Subcutaneous adipose tissue (tissue), 4 donors: ENCODE data around the gene PLA2G4E. TPM values are rescaled to one million over a fixed set of nuclear protein-coding genes. Genes with fewer than 3 reads are reported as not detected.

Source experiments
- total RNA-seq, 4 donors: library from RNA; depleted of rRNA; stranded (reverse); fragments of >200 nt; gene quantifications; one replicate each; pipeline ENCODE4 v1.1.0, GENCODE V29; 2016
- TF ChIP-seq, protein P1 (sequence below): fragments of 450-650 bp; IDR thresholded peaks from one replicate; pipeline ENCODE4 v1.5.1; 2016; ENCODE audit warnings: low read depth, mild to moderate bottlenecking, control low read depth, antibody characterized with exemption, moderate library complexity

The PLA2G4E gene
- total RNA-seq, 4 donors from 2014 or later: not detected

GRCh38 chr15:42050484-42051255 is 29.8 kb upstream of the PLA2G4E start:
- TF ChIP-seq, protein P1, sequence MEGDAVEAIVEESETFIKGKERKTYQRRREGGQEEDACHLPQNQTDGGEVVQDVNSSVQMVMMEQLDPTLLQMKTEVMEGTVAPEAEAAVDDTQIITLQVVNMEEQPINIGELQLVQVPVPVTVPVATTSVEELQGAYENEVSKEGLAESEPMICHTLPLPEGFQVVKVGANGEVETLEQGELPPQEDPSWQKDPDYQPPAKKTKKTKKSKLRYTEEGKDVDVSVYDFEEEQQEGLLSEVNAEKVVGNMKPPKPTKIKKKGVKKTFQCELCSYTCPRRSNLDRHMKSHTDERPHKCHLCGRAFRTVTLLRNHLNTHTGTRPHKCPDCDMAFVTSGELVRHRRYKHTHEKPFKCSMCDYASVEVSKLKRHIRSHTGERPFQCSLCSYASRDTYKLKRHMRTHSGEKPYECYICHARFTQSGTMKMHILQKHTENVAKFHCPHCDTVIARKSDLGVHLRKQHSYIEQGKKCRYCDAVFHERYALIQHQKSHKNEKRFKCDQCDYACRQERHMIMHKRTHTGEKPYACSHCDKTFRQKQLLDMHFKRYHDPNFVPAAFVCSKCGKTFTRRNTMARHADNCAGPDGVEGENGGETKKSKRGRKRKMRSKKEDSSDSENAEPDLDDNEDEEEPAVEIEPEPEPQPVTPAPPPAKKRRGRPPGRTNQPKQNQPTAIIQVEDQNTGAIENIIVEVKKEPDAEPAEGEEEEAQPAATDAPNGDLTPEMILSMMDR: no peak

- TF ChIP-seq, protein P1: no peak
These were observed 28.0 kb upstream of the PLA2G4E start for GRCh38 chr15:42048821-42049200.

- TF ChIP-seq, protein P1: no peak
These were observed 27.4 kb upstream of the PLA2G4E start for GRCh38 chr15:42048080-42048820.

DNA sequence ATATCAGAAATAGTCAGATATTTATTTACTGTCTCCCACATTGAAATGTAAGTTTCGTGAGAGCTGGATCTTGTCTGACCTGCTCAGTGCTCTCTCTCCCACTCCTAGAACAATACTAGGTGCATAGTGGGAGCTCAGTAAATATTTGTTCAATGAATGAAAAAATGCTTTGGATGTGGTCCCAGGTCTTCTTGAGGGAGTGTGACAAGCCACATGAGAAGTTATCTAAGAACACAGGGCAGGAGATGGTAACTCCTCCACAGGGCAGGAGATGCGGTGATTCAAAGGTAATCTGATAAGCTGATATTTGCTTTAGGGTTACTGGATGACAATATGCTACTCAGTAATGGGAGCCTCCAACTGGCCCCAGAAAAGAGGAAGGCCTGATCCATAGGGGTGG is 25.8 kb upstream of the PLA2G4E start:
- TF ChIP-seq, protein P1: no peak

DNA sequence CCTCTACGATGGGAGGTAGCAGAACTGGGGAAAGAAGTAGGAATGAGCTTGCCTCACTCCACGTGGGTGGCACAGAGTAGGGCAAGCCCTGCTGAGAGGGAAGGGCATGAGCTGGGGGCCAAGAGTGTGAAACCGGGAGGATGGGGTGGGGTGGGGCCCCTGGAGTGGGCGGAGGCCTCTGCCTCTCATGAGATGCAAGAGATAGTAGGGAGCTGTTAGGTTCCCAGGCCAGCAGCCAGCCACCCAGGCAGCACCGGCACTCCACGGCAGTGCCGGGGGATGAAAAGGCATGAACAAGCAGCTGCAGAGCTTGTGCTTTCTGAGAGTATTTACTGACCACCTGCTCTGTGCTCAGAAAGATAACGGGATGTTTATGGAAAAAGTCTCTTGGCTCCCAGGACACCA is 24.4 kb upstream of the PLA2G4E start:
- TF ChIP-seq, protein P1: no peak

DNA sequence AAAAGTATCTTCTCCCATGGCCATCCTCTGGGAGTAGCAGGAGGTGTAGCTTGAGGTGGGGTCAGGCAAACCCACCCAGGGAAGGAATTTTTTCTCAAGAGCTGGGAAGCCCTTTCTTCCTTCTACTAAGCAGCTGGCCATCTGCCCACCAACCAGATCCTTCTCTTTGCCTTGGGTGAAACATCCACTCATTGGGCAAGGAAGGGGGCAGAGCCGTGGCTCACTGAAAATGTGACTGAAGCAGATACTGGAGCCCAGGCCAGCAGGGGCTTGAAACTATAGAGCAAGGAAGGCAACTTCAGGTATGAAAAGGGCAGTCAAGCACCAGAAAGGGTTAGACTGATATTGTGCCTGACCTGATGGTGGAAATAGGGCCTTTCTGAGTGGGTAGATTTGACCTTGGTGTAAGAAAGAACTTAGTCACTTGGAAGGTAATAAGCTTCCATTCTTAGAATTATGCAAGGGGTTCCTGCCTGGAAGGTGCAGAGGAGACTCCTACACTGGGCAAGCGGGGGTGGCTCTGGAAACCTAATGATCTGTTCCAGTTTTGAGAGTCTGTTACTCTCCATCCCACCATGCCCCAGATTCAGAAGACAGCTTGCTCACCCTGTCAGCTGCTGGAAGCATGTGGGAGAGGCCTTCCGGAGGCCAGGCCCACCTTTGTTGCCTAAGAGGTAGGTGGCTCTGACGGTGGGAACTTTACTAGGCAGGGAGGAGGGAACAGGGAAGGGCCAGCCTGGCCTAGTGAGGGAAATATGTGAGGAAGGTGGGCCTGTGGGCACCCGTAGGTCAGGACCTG is 22.0 kb upstream of the PLA2G4E start:
- TF ChIP-seq, protein P1: no peak

DNA sequence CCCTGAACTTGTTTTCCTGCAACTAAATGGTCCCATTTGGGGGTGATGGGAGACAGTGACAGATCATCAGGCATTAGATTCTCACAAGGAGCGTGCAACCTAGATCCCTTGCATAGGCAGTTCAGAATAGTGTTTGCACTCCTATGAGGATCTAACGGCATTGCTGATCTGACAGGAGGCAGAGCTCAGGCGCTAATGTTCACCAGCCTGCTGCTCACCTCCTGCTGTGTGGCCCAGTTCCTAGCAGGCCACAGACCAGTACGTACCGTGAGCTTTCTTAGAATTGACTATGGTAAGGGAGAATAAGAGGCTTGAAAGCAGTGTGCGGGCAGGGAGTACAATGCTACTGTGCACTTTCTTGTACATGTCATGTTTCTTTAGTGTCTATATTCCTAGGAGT is 17.6 kb upstream of the PLA2G4E start:
- TF ChIP-seq, protein P1: no peak
